Esophagus squamous epithelium (tissue), 5 donors: ENCODE data around the gene RBM19. TPM values are rescaled to one million over a fixed set of nuclear protein-coding genes. Genes with fewer than 3 reads are reported as not detected.
A peak's percentile ranks its signal among the peaks of the same experiment; 100 is the strongest.

Source experiments
- DNase-seq: peaks from one replicate; lab custom pipeline; 2025; lab: John Stamatoyannopoulos, UW
- H3K27ac ChIP-seq, 4 donors: fragments of 200-600 bp; sonication (generic); one replicate each; pipeline ENCODE4 v1.5.1; 2016 to 2019; ENCODE audit warnings: mild to moderate bottlenecking in 1 of 4
- H3K27me3 ChIP-seq, 4 donors: fragments of 200-600 bp; sonication (generic); 1 replicate in 3 of 4; 2 replicates in 1 of 4; pipeline versions ENCODE4 v1.5.1 to v1.6.0; 2017 to 2021; ENCODE audit warnings: antibody characterized with exemption in 1 of 4
- H3K36me3 ChIP-seq, 3 donors: fragments of 200-600 bp; sonication (generic); one replicate each; pipeline ENCODE4 v1.5.1; 2016 to 2019
- H3K4me1 ChIP-seq, 3 donors: fragments of 200-600 bp; sonication (generic); one replicate each; pipeline ENCODE4 v1.5.1; 2017 to 2019
- H3K4me3 ChIP-seq, 4 donors: fragments of 200-600 bp; sonication (generic); 1 replicate in 3 of 4; 2 replicates in 1 of 4; pipeline ENCODE4 v1.5.1; 2016 to 2019; ENCODE audit warnings: mild to moderate bottlenecking in 2 of 4, moderate library complexity in 1 of 4
- H3K9me3 ChIP-seq, 3 donors: fragments of 200-600 bp; sonication (generic); one replicate each; pipeline ENCODE4 v1.5.1; 2016 to 2019
- CTCF ChIP-seq, 6 experiments: fragments of 450-650 bp in 4 of 6; fragments of 200-600 bp in 2 of 6; sonication (generic) in 2 of 6; IDR thresholded peaks; one replicate each; pipeline ENCODE4 v1.5.1; 2016 to 2019; ENCODE audit warnings: antibody characterized with exemption in 6 of 6, mild to moderate bottlenecking in 4 of 6, moderate library complexity in 4 of 6
- POLR2A ChIP-seq, 4 donors: fragments of 450-650 bp; IDR thresholded peaks; one replicate each; pipeline ENCODE4 v1.6.1; 2017; ENCODE audit warnings: antibody characterized with exemption in 4 of 4, mild to moderate bottlenecking in 4 of 4, moderate library complexity in 3 of 4
- WGBS, 2 donors: methylation state at CpG; one replicate each; pipeline ENCODE4 v1.1.5; 2018; 5-methylcytosine and 5-hydroxymethylcytosine counted together
- intact Hi-C: fragments of 100-400 bp; cut with DNase I; formaldehyde crosslinking; loops from one replicate; pipeline ENCODE4 v1.15.0; 2022
- total RNA-seq, 4 donors: library from RNA; depleted of rRNA; stranded (reverse); fragments of >200 nt; gene quantifications; one replicate each; pipeline ENCODE4 v1.1.0, GENCODE V29; 2016
- donor health status: DM: yes; HTN: yes; CAD: no.

The RBM19 gene
- total RNA-seq, 4 donors from 2014 or later, result 13.1 to 32.8 (median 27.4) TPM

- H3K4me3 ChIP-seq, result no peak overlapping the region
- H3K4me1 ChIP-seq, result no peaks in the 10 kb centered on the region
- TF ChIP-seq CTCF (IDR thresholded peaks at IDR 0.05), result no peak
- no peak for TF ChIP-seq POLR2A (IDR thresholded peaks at IDR 0.05)
- no peak for DNase-seq
- no peak overlapping the region for H3K27ac ChIP-seq
- peaks cover 0 to 48% (median 7%) of the 10 kb centered on the region in 3 donors for H3K36me3 ChIP-seq
- H3K9me3 ChIP-seq, result no peaks in the 10 kb centered on the region
- 74 to 84% methylated on average over 4 to 8 of the region's 15 CpGs for WGBS, 2 donors
- H3K27me3 ChIP-seq, result no peaks in the 10 kb centered on the region
- intact Hi-C loops, result no loop called here
Observed at GRCh38 chr12:113840401-113841042, 125.6 kb downstream of the RBM19 start.

DNA sequence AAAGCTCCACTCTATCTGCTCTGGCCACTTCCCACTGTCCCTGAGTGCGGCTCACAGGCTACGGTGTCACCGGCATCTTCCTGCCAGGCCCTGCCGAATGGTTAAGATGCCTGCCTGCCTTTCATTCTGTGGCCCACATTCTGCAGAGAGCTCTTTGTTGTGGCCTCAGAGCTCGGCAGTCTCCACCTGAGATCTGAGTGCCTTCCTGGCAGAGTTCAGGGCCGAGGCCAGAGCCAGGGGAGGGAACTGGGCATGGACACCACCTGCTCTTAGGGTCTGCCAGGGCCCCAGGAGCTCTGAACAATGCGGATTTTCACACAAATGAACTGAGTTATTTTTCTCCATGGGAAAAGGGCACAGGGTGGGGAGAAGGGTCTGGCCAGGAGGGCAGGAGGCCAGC, 127.2 kb downstream of the RBM19 start:
- H3K4me1 ChIP-seq, result no peaks in the 10 kb centered on the region

GRCh38 chr12:113837528-113838296, 128.4 kb downstream of the RBM19 start:
- 69 to 80% methylated on average over 8 to 15 of the region's 15 CpGs for whole genome bisulfite sequencing, 2 donors
- no peaks in the 10 kb centered on the region for H3K9me3 ChIP-seq
- no peaks in the 10 kb centered on the region for H3K4me1 ChIP-seq
- TF ChIP-seq POLR2A (IDR thresholded peaks at IDR 0.05) (no peak), CTCF (IDR thresholded peaks at IDR 0.05) (peak in 1 of 6 experiments; percentile 8)
- DNase-seq, result no peak
- no peak overlapping the region for H3K4me3 ChIP-seq
- intact Hi-C loops, result no loop called here
- H3K27me3 ChIP-seq, result no peaks in the 10 kb centered on the region
- H3K27ac ChIP-seq, result no peak overlapping the region
- peaks cover 0 to 20% (median 0%) of the 10 kb centered on the region in 3 donors for H3K36me3 ChIP-seq

More for the DNA sequence above, 127.2 kb downstream of the RBM19 start:
- no peaks in the 10 kb centered on the region for H3K9me3 ChIP-seq
- WGBS, 2 donors, result no CpG with 5 or more reads among the region's 7 CpGs
- TF ChIP-seq CTCF (IDR thresholded peaks at IDR 0.05), result no peak
- no peak for TF ChIP-seq POLR2A (IDR thresholded peaks at IDR 0.05)
- DNase-seq, result no peak
- intact Hi-C loops, result no loop called here
- H3K36me3 ChIP-seq, result peaks cover 0 to 32% (median 3%) of the 10 kb centered on the region in 3 donors
- no peaks in the 10 kb centered on the region for H3K27me3 ChIP-seq
- no peak overlapping the region for H3K4me3 ChIP-seq
- H3K27ac ChIP-seq, result no peak overlapping the region

GRCh38 chr12:113837084-113837483, 129.0 kb downstream of the RBM19 start:
- 64 to 82% methylated on average over 3 to 5 of the region's 5 CpGs for WGBS, 2 donors
- intact Hi-C loops, result no loop called here
- Histone ChIP-seq H3K27ac (no peak overlapping the region), H3K4me3 (no peak overlapping the region), H3K4me1 (no peaks in the 10 kb centered on the region), H3K9me3 (no peaks in the 10 kb centered on the region), H3K36me3 (peaks cover 0 to 14% (median 0%) of the 10 kb centered on the region in 3 donors), H3K27me3 (no peaks in the 10 kb centered on the region)
- DNase-seq, result no peak
- TF ChIP-seq POLR2A (IDR thresholded peaks at IDR 0.05) (no peak), CTCF (IDR thresholded peaks at IDR 0.05) (no peak)

DNA sequence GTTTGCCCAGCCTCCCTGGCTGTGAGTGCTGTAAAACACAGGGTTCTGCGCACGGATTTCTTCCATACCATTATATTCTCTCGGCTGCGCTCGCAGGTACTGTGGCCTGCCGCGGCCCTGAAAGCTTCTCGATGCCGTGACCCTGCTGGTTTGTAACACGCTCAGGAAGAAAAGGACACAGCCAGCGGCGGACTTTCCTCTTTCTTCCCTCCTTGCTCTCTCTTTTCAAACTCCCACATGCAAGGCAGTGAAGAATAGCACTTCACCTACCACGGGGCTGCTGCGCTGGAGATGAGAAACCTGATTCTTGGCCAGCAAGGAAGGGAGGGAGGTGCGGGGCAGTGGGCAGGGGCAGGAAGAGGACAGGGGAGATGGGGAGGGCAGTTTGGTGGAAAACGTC, 130.2 kb downstream of the RBM19 start:
- no peak overlapping the region for H3K4me3 ChIP-seq
- intact Hi-C loops, result no loop called here
- no peak overlapping the region for H3K27ac ChIP-seq
- H3K36me3 ChIP-seq, result peaks cover 0 to 7% (median 0%) of the 10 kb centered on the region in 3 donors
- H3K4me1 ChIP-seq, result no peaks in the 10 kb centered on the region
- no peaks in the 10 kb centered on the region for H3K27me3 ChIP-seq
- TF ChIP-seq POLR2A (IDR thresholded peaks at IDR 0.05), result no peak
- no peak for DNase-seq
- WGBS, 2 donors, result 58 to 87% methylated on average over 2 to 15 of the region's 16 CpGs
- H3K9me3 ChIP-seq, result no peaks in the 10 kb centered on the region
